Dendritic cell treated with granulocyte-macrophage colony-stimulating factor and Interleukin-4, amounts not matched to agents 40 ng/mL and 50 ng/mL, for 4 days (primary cell): ENCODE measurements around the gene ABLIM3.

Experiments
- H3K27ac Mint-ChIP-seq: one replicate; pipeline ENCODE4 v1.8.0; 2022; ENCODE audit warnings: mild to moderate bottlenecking, mixed read lengths
- H3K27me3 Mint-ChIP-seq: one replicate; pipeline ENCODE4 v1.8.0; 2022; ENCODE audit warnings: mild to moderate bottlenecking, mixed read lengths
- H3K36me3 Mint-ChIP-seq: one replicate; pipeline ENCODE4 v1.8.0; 2022; ENCODE audit warnings: low read depth, mixed read lengths
- H3K4me1 Mint-ChIP-seq: one replicate; pipeline ENCODE4 v1.8.0; 2022; ENCODE audit warnings: low read depth, mixed read lengths
- H3K4me3 Mint-ChIP-seq: one replicate; pipeline ENCODE4 v1.8.0; 2022; ENCODE audit warnings: mild to moderate bottlenecking, moderate library complexity, mixed read lengths
- H3K9me3 Mint-ChIP-seq: one replicate; pipeline ENCODE4 v1.8.0; 2022; ENCODE audit warnings: mixed read lengths
- intact Hi-C: fragments of 100-400 bp; cut with micrococcal nuclease; formaldehyde crosslinking; loops from one replicate; pipeline ENCODE4 v1.15.0; 2022

ABLIM3 gene

DNA sequence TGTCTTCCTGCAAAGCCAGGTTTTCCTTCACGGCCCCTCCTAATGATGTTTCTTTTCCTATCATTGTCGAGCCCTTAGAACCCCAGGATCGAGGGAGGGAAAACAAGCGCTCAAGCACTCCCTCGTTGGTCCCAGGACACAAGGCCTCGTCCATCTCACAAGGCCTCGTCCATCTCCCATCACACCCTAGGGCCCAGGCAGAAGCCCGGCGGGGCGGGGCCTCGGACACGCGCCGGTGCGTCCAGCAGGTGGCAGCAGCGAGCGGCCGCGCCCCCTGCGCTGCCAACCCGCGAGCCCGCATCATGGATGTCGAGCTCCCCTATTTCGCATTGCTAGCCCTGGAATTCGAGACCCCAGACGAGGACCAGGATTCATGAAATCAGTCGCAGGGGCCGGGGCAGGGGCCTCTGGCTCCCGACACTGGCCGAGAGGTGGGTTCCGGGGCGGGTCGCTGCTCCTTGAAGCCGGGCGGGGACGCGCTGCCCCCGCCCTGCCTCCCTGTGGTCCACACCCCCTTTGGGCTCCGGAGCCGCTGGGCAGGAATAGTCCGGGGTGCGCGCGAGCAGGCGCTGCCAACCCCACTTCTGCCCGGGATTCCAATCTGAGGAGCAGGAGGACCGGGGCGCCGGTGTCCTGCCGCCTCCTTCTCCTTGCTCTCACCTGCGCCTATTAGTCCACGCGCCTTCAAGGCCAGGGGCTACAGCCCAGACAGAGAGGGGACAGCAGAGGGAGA, at the start of gene ABLIM3:
TSS of gene ABLIM3 (plus strand) at position 270 of the 733 bp plus-strand sequence. CDS start 603 bp downstream, outside the sequence.
- intact Hi-C loops = loop anchor here (1.0 to 2.0 kb wide), 2 partner anchors 88 to 127 kb away; no protein-coding TSS in a partner anchor
- H3K36me3 Mint-ChIP-seq = no peaks in the 10 kb centered on the region
- H3K4me3 Mint-ChIP-seq = peak within 1 kb of the TSS; percentile 56
- H3K27me3 Mint-ChIP-seq = peaks cover 20% of the 10 kb centered on the region
- H3K4me1 Mint-ChIP-seq = peaks cover 9% of the 10 kb centered on the region
- no peaks in the 10 kb centered on the region for H3K9me3 Mint-ChIP-seq
- no peak within 1 kb of the TSS for H3K27ac Mint-ChIP-seq

DNA sequence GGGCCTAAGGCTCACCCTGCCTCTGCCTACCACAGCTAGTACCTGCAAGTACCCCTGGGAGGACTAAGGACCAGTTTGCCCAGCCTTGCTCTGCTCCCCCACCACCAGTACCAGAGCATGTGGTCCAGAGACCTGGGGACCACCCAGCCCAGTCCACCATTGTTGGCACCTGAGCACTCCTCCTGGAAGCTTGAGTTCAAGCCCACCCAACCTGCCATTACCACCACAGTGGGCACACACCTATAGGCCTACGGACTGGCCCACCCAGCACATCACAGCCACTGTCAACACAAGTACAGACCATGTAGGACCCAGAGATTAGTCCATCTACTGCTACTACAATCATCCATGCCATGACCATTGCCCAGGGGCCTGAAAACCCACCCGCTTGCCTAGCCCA, 47.7 kb upstream of the ABLIM3 start:
- no peaks in the 10 kb centered on the region for H3K4me1 Mint-ChIP-seq
- no peaks in the 10 kb centered on the region for H3K36me3 Mint-ChIP-seq
- no peak overlapping the region for H3K27ac Mint-ChIP-seq
- H3K27me3 Mint-ChIP-seq = no peaks in the 10 kb centered on the region
- H3K9me3 Mint-ChIP-seq = peaks cover 34% of the 10 kb centered on the region
- H3K4me3 Mint-ChIP-seq = no peak overlapping the region
- intact Hi-C loops = no loop called here

DNA sequence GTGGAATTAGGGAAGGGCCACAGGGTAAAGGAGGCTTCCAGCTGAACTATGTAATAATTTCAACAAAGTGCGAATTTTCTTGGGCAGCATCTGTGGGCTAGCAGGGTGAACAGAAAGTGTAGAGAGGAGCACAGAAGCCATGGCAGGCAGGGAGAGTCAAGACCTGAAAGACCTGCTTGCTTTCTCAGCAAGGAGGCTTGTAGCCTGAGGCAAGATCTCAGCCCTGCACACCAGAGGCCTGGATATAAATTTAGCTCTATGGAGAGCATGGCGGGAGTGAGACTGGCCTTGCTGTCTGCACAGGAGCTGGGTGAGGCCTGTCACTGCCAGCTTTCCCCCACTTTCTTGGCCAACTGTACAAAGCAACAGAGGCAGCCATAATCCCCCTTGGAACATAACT, 46.3 kb upstream of the ABLIM3 start:
- no peaks in the 10 kb centered on the region for H3K36me3 Mint-ChIP-seq
- intact Hi-C loops = no loop called here
- no peaks in the 10 kb centered on the region for H3K27me3 Mint-ChIP-seq
- peaks cover 47% of the 10 kb centered on the region for H3K9me3 Mint-ChIP-seq
- no peaks in the 10 kb centered on the region for H3K4me1 Mint-ChIP-seq
- no peak overlapping the region for H3K4me3 Mint-ChIP-seq
- no peak overlapping the region for H3K27ac Mint-ChIP-seq

DNA sequence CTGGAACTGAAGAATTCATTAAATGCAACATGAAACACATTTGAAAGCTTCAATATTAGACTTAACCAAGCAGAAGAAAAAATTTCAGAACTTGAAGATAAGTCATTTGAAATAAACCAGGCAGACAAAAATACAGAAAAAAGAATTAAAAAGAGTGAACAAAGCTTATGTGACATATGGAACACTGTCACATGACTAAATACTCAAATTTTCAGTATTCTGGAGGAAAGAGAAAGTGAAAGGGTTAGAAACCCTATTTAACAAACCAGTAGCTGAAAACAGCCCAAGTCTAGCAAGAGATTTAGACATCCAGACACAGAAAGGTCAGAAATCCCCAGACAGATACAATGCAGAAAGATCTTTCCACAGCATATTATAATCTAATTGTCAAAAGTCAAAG, 41.4 kb upstream of the ABLIM3 start:
- Mint-ChIP-seq H3K27me3 (no peaks in the 10 kb centered on the region), H3K27ac (no peak overlapping the region), H3K9me3 (peaks cover 48% of the 10 kb centered on the region), H3K36me3 (no peaks in the 10 kb centered on the region), H3K4me3 (no peak overlapping the region), H3K4me1 (no peaks in the 10 kb centered on the region)
- intact Hi-C loops = no loop called here

DNA sequence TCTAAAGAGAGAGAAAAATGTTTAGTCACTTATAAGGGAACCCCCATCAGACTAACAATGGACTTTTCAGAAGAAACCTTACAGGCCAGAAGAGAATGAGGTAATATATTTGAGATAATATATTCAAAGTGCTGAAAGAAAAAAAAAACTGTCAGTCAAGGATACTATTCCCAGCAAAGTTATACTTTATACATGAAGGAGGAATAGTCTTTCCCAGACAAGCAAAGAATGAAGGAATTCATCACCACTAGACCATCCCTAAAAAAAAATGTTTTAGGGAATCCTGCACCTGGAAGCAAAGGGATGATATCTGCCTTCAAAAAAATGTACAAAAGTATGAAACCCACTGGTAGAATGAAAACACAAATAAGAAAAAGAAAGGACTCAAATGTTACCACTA, 41.0 kb upstream of the ABLIM3 start:
- Mint-ChIP-seq H3K36me3 (no peaks in the 10 kb centered on the region), H3K9me3 (peaks cover 47% of the 10 kb centered on the region), H3K27me3 (no peaks in the 10 kb centered on the region), H3K4me1 (no peaks in the 10 kb centered on the region), H3K4me3 (no peak overlapping the region), H3K27ac (no peak overlapping the region)
- intact Hi-C loops = no loop called here

DNA sequence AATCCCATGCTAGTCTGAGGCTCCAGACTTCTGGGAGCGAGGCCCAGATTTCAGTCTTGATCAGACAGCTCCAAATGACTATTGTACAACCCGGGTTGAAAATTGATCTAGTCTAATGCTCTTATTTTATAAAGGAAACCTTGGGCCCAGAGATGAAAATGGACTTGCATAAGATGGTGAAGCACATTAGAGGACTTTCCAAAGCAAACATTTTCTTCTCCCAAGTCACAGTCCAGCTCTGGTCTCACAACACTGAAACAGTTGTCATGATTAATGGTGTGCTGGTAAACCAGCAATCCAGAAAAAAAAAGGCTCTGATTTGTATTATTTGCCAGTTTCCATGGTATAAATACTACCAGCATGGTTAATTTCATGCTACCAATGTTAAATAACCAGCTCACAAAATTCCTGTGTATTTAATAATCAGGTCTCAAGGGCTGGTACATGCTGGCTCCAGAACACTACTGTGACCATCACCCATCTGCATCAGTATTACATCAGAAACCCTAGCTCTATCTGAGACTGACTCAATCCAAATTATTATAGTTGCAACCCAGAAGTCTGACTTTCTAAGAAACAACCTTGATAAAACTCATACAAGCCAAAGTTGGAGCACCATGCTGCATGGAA, 32.5 kb upstream of the ABLIM3 start:
- intact Hi-C loops = no loop called here
- no peaks in the 10 kb centered on the region for H3K27me3 Mint-ChIP-seq
- H3K4me1 Mint-ChIP-seq = peaks cover 9% of the 10 kb centered on the region
- H3K36me3 Mint-ChIP-seq = no peaks in the 10 kb centered on the region
- no peaks in the 10 kb centered on the region for H3K9me3 Mint-ChIP-seq
- H3K27ac Mint-ChIP-seq = no peak overlapping the region
- H3K4me3 Mint-ChIP-seq = no peak overlapping the region

DNA sequence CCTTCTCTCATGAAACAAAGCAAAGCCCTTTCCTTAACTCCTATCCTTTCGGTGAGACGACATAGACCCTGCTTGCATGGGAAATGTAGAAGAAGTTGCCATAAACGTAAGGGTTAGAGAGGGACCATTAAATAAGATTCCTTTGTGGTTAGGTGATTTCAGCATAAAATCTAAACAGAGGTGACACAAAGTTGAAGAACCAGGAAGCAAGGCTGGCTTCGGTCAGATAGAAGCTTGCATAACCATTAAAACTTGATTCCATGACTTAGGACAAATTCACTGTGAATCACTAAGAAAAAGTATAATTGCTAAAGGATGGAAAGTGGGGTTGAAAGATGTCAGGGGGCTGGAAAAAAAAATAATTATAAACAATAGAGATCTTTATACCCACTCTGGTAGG, 30.9 kb upstream of the ABLIM3 start:
- Mint-ChIP-seq H3K4me3 (no peak overlapping the region), H3K27ac (no peak overlapping the region)

DNA sequence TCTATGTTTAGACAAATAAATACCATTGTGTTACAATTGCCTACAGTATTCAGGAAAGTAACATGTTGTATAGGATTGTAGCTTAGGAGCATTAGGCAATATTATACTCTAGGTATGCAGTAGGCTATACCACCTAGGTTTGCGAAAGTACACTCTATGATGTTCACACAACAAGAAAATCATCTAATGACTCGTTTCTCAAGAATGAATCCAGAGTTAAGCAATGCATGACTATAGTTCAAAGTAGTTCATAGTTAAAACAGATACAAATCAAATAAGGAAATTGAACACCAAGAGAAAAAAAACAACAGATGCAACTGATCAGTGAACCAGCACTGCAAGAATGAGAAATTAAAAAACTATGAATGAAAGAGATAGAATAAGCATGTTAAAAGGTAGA, 27.6 kb upstream of the ABLIM3 start:
- H3K27ac Mint-ChIP-seq = no peak overlapping the region
- intact Hi-C loops = loop anchor here (5.0 to 10.0 kb wide), 3 partner anchors 116 to 669 kb away; no protein-coding TSS in a partner anchor
- H3K4me3 Mint-ChIP-seq = no peak overlapping the region
- peaks cover 24% of the 10 kb centered on the region for H3K4me1 Mint-ChIP-seq
- H3K36me3 Mint-ChIP-seq = no peaks in the 10 kb centered on the region
- no peaks in the 10 kb centered on the region for H3K9me3 Mint-ChIP-seq
- H3K27me3 Mint-ChIP-seq = no peaks in the 10 kb centered on the region

More for the DNA sequence above, 30.9 kb upstream of the ABLIM3 start:
- no peaks in the 10 kb centered on the region for H3K9me3 Mint-ChIP-seq
- peaks cover 24% of the 10 kb centered on the region for H3K4me1 Mint-ChIP-seq
- no peaks in the 10 kb centered on the region for H3K36me3 Mint-ChIP-seq
- intact Hi-C loops = loop anchor here (5.0 to 10.0 kb wide), 3 partner anchors 113 to 666 kb away; no protein-coding TSS in a partner anchor
- H3K27me3 Mint-ChIP-seq = no peaks in the 10 kb centered on the region

DNA sequence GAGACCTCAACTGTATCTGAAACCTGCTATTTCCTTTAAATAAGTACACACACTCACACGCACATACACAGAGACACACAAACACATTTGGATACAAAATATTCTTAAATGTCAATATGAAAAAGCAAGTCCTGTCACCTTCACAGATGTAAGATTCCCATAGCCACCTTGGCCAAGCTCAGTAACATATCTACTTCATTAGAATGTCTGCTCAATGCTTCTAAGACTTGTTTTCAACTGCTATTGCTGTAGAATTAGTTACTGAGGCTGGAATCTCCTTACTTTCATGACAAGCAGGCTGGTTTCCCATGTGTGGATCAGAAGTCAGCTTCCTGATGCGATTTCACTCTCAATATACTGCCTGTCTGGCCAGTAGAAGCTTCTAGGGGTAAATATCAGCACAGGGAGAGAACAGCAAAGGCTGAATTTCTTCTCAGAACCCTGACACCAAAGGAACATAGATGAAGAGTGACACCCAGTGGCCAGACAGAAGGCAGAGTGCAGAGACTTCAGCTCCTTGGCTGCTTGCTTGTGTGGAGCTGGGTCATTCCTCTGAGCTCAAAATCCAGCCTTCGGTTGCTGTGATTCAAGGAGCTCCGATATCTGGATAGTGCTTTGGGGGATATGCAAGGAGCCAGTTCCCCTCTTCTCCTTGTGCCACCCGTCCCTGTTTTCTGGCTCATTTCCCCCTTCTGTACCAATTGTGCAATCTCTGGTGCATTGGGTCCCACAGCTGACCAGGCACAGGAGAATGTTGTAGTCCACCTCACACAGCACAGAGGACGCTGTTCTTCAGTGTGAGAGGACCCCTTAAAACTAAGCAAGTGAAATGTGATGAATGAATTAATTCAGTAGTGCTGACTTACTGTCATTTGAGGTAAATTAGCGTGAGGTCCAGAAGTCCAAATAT, 26.6 kb upstream of the ABLIM3 start:
- no peaks in the 10 kb centered on the region for H3K27me3 Mint-ChIP-seq
- H3K36me3 Mint-ChIP-seq = no peaks in the 10 kb centered on the region
- no peak overlapping the region for H3K27ac Mint-ChIP-seq
- H3K4me3 Mint-ChIP-seq = no peak overlapping the region
- H3K4me1 Mint-ChIP-seq = peaks cover 24% of the 10 kb centered on the region
- intact Hi-C loops = loop anchor here (5.0 to 10.0 kb wide), 3 partner anchors 117 to 670 kb away; no protein-coding TSS in a partner anchor
- H3K9me3 Mint-ChIP-seq = no peaks in the 10 kb centered on the region

DNA sequence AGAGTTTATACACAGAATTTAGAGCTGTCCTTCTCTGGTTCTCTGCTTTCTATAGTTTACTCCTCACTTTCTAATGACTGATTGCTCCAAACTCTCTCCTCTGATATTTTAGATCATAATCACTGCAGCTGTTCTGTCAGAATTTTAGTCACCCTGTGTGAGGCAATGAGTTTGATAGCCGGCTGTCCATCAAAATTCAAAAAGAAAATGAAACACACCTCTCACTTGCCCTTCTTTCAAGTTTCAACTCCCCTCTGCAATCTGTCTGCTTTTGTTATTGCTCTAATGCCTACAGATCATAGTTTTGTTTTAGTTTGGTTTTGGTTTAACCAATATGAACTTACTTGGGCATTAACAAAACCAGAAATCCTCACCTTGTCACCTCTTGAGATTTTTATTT, 23.3 kb upstream of the ABLIM3 start:
- H3K27me3 Mint-ChIP-seq = no peaks in the 10 kb centered on the region
- peaks cover 17% of the 10 kb centered on the region for H3K4me1 Mint-ChIP-seq
- H3K36me3 Mint-ChIP-seq = no peaks in the 10 kb centered on the region
- H3K9me3 Mint-ChIP-seq = no peaks in the 10 kb centered on the region
- H3K27ac Mint-ChIP-seq = no peak overlapping the region
- H3K4me3 Mint-ChIP-seq = no peak overlapping the region
- intact Hi-C loops = loop anchor here (10.0 kb wide), 1 partner anchor 673 kb away; no protein-coding TSS in a partner anchor

DNA sequence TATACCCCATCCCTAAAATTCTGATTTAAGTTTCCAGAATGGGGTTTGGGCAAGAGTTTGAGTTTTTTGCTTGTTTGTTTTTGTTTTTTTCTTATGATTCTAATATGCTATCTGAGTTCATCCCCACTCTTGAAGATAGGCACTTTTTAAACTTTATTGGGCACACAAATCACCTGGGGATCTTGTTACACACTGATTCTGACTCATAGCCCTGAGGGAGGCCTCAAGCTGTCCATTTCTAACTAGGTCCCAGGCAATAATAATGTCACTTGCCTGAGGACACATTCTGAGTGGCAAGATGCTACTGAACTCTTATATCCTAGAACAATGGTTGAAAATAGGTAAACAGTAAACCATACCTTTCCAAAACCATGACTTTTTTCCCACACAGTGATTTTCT, 22.8 kb upstream of the ABLIM3 start:
- peaks cover 17% of the 10 kb centered on the region for H3K4me1 Mint-ChIP-seq
- H3K27ac Mint-ChIP-seq = no peak overlapping the region
- H3K36me3 Mint-ChIP-seq = no peaks in the 10 kb centered on the region
- no peaks in the 10 kb centered on the region for H3K9me3 Mint-ChIP-seq
- no peak overlapping the region for H3K4me3 Mint-ChIP-seq
- no peaks in the 10 kb centered on the region for H3K27me3 Mint-ChIP-seq
- intact Hi-C loops = loop anchor here (10.0 kb wide), 1 partner anchor 674 kb away; no protein-coding TSS in a partner anchor

DNA sequence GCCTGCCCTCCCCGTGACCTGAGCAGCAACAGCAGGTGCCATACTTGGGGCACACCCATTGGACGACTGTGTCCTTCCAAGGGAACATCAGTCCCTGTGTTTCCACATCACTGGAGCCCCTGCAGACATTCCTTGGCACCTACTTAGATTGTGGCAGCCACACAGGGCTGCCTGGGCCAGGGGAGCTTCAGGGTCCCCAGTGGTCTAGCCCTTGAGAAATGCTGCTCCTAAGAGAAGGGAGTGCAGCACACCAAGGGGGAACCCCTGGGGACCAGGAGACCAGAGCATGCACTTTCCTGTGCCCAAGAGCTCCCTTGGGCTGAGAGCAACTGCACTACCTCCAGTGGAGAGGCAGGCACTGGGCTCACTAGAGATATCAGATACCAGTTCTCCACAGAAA, 20.1 kb upstream of the ABLIM3 start:
- Mint-ChIP-seq H3K27me3 (no peaks in the 10 kb centered on the region), H3K4me1 (no peaks in the 10 kb centered on the region), H3K9me3 (no peaks in the 10 kb centered on the region), H3K27ac (no peak overlapping the region), H3K36me3 (no peaks in the 10 kb centered on the region), H3K4me3 (no peak overlapping the region)
- intact Hi-C loops = no loop called here

DNA sequence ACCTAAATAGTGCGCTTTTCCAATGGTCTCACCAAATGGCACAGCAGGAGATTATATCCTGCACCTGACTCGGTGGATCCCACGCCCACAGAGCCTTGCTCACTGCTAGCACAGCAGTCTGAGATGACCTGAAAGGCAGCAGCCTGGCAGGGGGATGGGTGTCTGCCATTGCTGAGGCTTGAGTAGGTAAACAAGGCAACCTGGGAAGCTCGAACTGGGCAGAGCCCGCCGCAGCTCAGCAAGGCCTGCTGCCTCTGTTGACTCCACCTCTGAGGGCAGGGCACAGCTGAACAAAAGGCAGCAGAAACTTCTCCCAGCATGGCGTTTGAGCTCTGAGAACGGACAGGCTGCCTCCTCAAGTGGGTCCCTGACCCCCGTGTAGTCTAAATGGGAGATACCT, 18.1 kb upstream of the ABLIM3 start:
- Mint-ChIP-seq H3K4me3 (no peak overlapping the region), H3K27me3 (no peaks in the 10 kb centered on the region), H3K4me1 (peaks cover 7% of the 10 kb centered on the region), H3K9me3 (no peaks in the 10 kb centered on the region), H3K36me3 (no peaks in the 10 kb centered on the region), H3K27ac (no peak overlapping the region)
- intact Hi-C loops = no loop called here
